H1 (cell line): Measurements from ENCODE around the gene FGGY. TPM values are rescaled to one million over a fixed set of nuclear protein-coding genes. Genes with fewer than 3 reads are reported as not detected.
A peak's percentile ranks its signal among the peaks of the same experiment; 100 is the strongest.

Experiments used
- CTCF ChIA-PET: fragments of 300-600 bp; sonication (Branson Sonifier 250); formaldehyde crosslinking; loops from one replicate; lab custom pipeline; 2021; ENCODE audit not compliant: partially characterized antibody; lab: Charles Lee
- POLR2A ChIA-PET: fragments of 300-600 bp; sonication (Branson Sonifier 250); formaldehyde crosslinking; loops from one replicate; lab custom pipeline; 2021; ENCODE audit warnings: inconsistent platforms; ENCODE audit not compliant: partially characterized antibody; lab: Charles Lee
- DNase-seq, 2 experiments: peaks; one replicate each; pipeline versions ENCODE4 v3.0.0 to v3.0.0-alpha.2; 2010 to 2022; ENCODE audit warnings: low spot score in 2 of 2, low read depth in 1 of 2, mixed read lengths in 1 of 2
- FAIRE-seq: peaks from 2 replicates; lab custom pipeline; 2011; peaks lifted over from hg19 to GRCh38; lab: Jason Lieb, UNC
- H2AFZ ChIP-seq: 2 replicates; pipeline ENCODE4 v1.8.1; 2012; ENCODE audit warnings: low read length, inconsistent platforms
- H2AK5ac ChIP-seq: 2 replicates; pipeline ENCODE4 v1.6.1; 2013; ENCODE audit warnings: low read depth, low read length
- H2BK120ac ChIP-seq: replicated peaks from 2 replicates; pipeline ENCODE3; 2013; ENCODE audit warnings: low read depth, low read length, inconsistent platforms
- H2BK12ac ChIP-seq: 2 replicates; pipeline ENCODE4 v1.6.1; 2013; ENCODE audit warnings: low read depth, low read length
- H2BK15ac ChIP-seq: 2 replicates; pipeline ENCODE4 v1.6.1; 2013; ENCODE audit warnings: low read length
- H2BK20ac ChIP-seq: 2 replicates; pipeline ENCODE4 v1.6.1; 2013; ENCODE audit warnings: low read length
- H2BK5ac ChIP-seq: 2 replicates; pipeline ENCODE4 v1.6.1; 2013; ENCODE audit warnings: low read depth, low read length
- H3K14ac ChIP-seq: 2 replicates; pipeline ENCODE4 v1.6.1; 2013; ENCODE audit warnings: inconsistent platforms; ENCODE audit not compliant: insufficient read length
- H3K18ac ChIP-seq: 2 replicates; pipeline ENCODE4 v1.6.1; 2013; ENCODE audit warnings: low read length; ENCODE audit errors: extremely low read depth
- H3K23ac ChIP-seq: 2 replicates; pipeline ENCODE4 v1.6.1; 2013; ENCODE audit warnings: inconsistent platforms; ENCODE audit not compliant: insufficient read length
- H3K23me2 ChIP-seq: 2 replicates; pipeline ENCODE4 v1.6.1; 2013; ENCODE audit warnings: low read depth, low read length
- H3K27ac ChIP-seq: 2 replicates; pipeline ENCODE4 v1.6.1; 2011; ENCODE audit warnings: low read depth, low read length, inconsistent platforms
- H3K27me3 ChIP-seq, 4 experiments: replicated peaks in 1 of 4; 1 replicate in 1 of 4; 2 replicates in 3 of 4; pipeline versions ENCODE4 v1.6.1 to v1.8.1; 2011 to 2013; ENCODE audit warnings: low read length in 3 of 4, mild to moderate bottlenecking in 3 of 4, inconsistent platforms in 2 of 4, mixed read lengths in 2 of 4, moderate library complexity in 1 of 4; ENCODE audit not compliant: control insufficient read depth in 3 of 4, insufficient read depth in 3 of 4; ENCODE audit errors: extremely low read depth in 1 of 4
- H3K36me3 ChIP-seq, 4 experiments: 2 replicates each; pipeline versions ENCODE4 v1.6.1 to v1.8.1; 2011 to 2013; ENCODE audit warnings: mild to moderate bottlenecking in 4 of 4, low read length in 3 of 4, moderate library complexity in 2 of 4, control low read depth in 1 of 4, inconsistent platforms in 1 of 4; ENCODE audit not compliant: insufficient read depth in 4 of 4, control insufficient read depth in 2 of 4
- H3K4ac ChIP-seq: replicated peaks from 2 replicates; pipeline ENCODE3; 2013; ENCODE audit warnings: low read length, low read depth, mixed read lengths, inconsistent platforms; ENCODE audit not compliant: insufficient read length
- H3K4me1 ChIP-seq, 4 experiments: replicated peaks in 1 of 4; 1 replicate in 1 of 4; 2 replicates in 3 of 4; pipeline versions ENCODE4 v1.6.1 to v1.8.1; 2011 to 2013; ENCODE audit warnings: low read length in 3 of 4, inconsistent platforms in 2 of 4, mixed read lengths in 1 of 4; ENCODE audit not compliant: insufficient read depth in 4 of 4, control insufficient read depth in 3 of 4
- H3K4me2 ChIP-seq, 2 experiments: 2 replicates each; pipeline versions ENCODE4 v1.6.1 to v1.8.1; 2011 to 2013; ENCODE audit warnings: low read depth in 2 of 2, low read length in 2 of 2, control low read depth in 1 of 2, inconsistent platforms in 1 of 2, mild to moderate bottlenecking in 1 of 2; ENCODE audit not compliant: insufficient read depth in 1 of 2
- H3K4me3 ChIP-seq, 4 experiments: fragments of 200-600, 300-600 bp in 1 of 4; sonication (generic), shearing (Covaris generic), sonication (Bioruptor Twin) in 1 of 4; 2 replicates each; pipeline versions ENCODE4 v1.5.1 to v1.8.1; 2011 to 2016; ENCODE audit warnings: low read length in 4 of 4, low read depth in 3 of 4, control low read depth in 2 of 4, inconsistent platforms in 2 of 4, mild to moderate bottlenecking in 2 of 4, mixed read lengths in 1 of 4, moderate library complexity in 1 of 4; ENCODE audit not compliant: insufficient read depth in 2 of 4; ENCODE audit errors: extremely low read depth in 1 of 4
- H3K56ac ChIP-seq: replicated peaks from 2 replicates; pipeline ENCODE3; 2013; ENCODE audit warnings: low read depth, mild to moderate bottlenecking, mixed read lengths, low read length, inconsistent platforms; ENCODE audit not compliant: insufficient read length
- H3K79me1 ChIP-seq: 2 replicates; pipeline ENCODE4 v1.6.1; 2013; ENCODE audit warnings: low read depth, low read length, control low read depth
- H3K79me2 ChIP-seq, 2 experiments: 2 replicates each; pipeline versions ENCODE4 v1.6.1 to v1.8.1; 2012 to 2013; ENCODE audit warnings: low read length in 2 of 2, mild to moderate bottlenecking in 2 of 2, inconsistent platforms in 1 of 2; ENCODE audit not compliant: insufficient read depth in 2 of 2, control insufficient read depth in 1 of 2
- H3K9ac ChIP-seq, 4 experiments: replicated peaks in 1 of 4; 1 replicate in 1 of 4; 2 replicates in 3 of 4; pipeline versions ENCODE4 v1.6.1 to v1.8.1; 2011 to 2013; ENCODE audit warnings: low read depth in 3 of 4, low read length in 3 of 4, control low read depth in 2 of 4, mild to moderate bottlenecking in 2 of 4, moderate library complexity in 2 of 4, inconsistent platforms in 1 of 4; ENCODE audit errors: extremely low read depth in 1 of 4
- H3K9me3 ChIP-seq, 2 experiments: 2 replicates each; pipeline versions ENCODE4 v1.6.1 to v1.8.1; 2012 to 2013; ENCODE audit warnings: mild to moderate bottlenecking in 2 of 2, moderate library complexity in 2 of 2, control low read depth in 1 of 2, inconsistent platforms in 1 of 2, low read depth in 1 of 2, low read length in 1 of 2, mixed read lengths in 1 of 2; ENCODE audit not compliant: insufficient read depth in 2 of 2
- H4K20me1 ChIP-seq, 2 experiments: replicated peaks in 1 of 2; 2 replicates each; pipeline versions ENCODE3 to v1.8.1; 2011 to 2013; ENCODE audit warnings: inconsistent platforms in 2 of 2, low read length in 2 of 2, mild to moderate bottlenecking in 1 of 2; ENCODE audit not compliant: insufficient read depth in 2 of 2, control insufficient read depth in 1 of 2
- H4K5ac ChIP-seq: 2 replicates; pipeline ENCODE4 v1.6.1; 2013; ENCODE audit warnings: low read length, low read depth, mixed read lengths, inconsistent platforms; ENCODE audit not compliant: insufficient read length
- H4K8ac ChIP-seq: 2 replicates; pipeline ENCODE4 v1.8.0; 2013; ENCODE audit warnings: mild to moderate bottlenecking, moderate library complexity, low read length, inconsistent platforms; ENCODE audit not compliant: insufficient read depth; ENCODE audit errors: extremely low read depth
- H4K91ac ChIP-seq: replicated peaks from 2 replicates; pipeline ENCODE3; 2013; ENCODE audit warnings: low read length, mixed read lengths, inconsistent platforms; ENCODE audit not compliant: insufficient read length
- ASH2L ChIP-seq: fragments of 200-600, 300-600 bp; sonication (generic); IDR thresholded peaks from one replicate; pipeline ENCODE4 v1.7.1; 2017; ENCODE audit warnings: low read length
- CBX8 ChIP-seq: fragments of 300-800, 300-1000 bp; sonication (generic); IDR thresholded peaks from 2 replicates; pipeline ENCODE4 v1.7.1; 2016; ENCODE audit warnings: low read depth, low read length, borderline replicate concordance
- CHD2 ChIP-seq: IDR thresholded peaks from 2 replicates; pipeline ENCODE4 v1.6.1; 2012; ENCODE audit warnings: low read length, improper control_type of control experiment
- EP300 ChIP-seq, 2 experiments: IDR thresholded peaks; 1 replicate in 1 of 2; 2 replicates in 1 of 2; pipeline ENCODE4 v1.6.1; 2011 to 2012; ENCODE audit warnings: low read depth in 2 of 2, low read length in 2 of 2, mild to moderate bottlenecking in 2 of 2, borderline replicate concordance in 1 of 2, inconsistent platforms in 1 of 2, moderate library complexity in 1 of 2
- EZH2 ChIP-seq: fragments of 200-600 bp; sonication (generic); IDR thresholded peaks from 2 replicates; pipeline ENCODE4 v1.7.1; 2012; ENCODE audit warnings: low read depth, mild to moderate bottlenecking, moderate library complexity, low read length, inconsistent platforms; ENCODE audit not compliant: severe bottlenecking
- FOSL1 ChIP-seq: IDR thresholded peaks from 2 replicates; pipeline ENCODE4 v1.6.1; 2011; ENCODE audit warnings: mild to moderate bottlenecking, low read depth, low read length, moderate library complexity; ENCODE audit not compliant: insufficient read depth
- KDM5A ChIP-seq: fragments of 200-600 bp; IDR thresholded peaks from 2 replicates; pipeline ENCODE4 v1.7.1; 2012; ENCODE audit warnings: mild to moderate bottlenecking, low read length, inconsistent platforms, mixed read lengths
- NRF1 ChIP-seq: IDR thresholded peaks from 2 replicates; pipeline ENCODE4 v1.6.1; 2011; ENCODE audit warnings: mild to moderate bottlenecking, low read depth, low read length, improper control_type of control experiment
- PHF8 ChIP-seq: fragments of 200-600 bp; sonication (generic); conservative IDR thresholded peaks from 2 replicates; pipeline ENCODE4 v1.7.1; 2012; ENCODE audit warnings: low read depth, mild to moderate bottlenecking, inconsistent platforms, low read length, moderate library complexity
- POLR2A ChIP-seq, 2 experiments: IDR thresholded peaks; 1 replicate in 1 of 2; 2 replicates in 1 of 2; pipeline ENCODE4 v1.6.1; 2011; ENCODE audit warnings: low read depth in 2 of 2, low read length in 2 of 2, mild to moderate bottlenecking in 2 of 2; ENCODE audit errors: control extremely low read depth in 1 of 2
- RBBP5 ChIP-seq: IDR thresholded peaks from 2 replicates; pipeline ENCODE4 v1.7.1; 2012; ENCODE audit warnings: low read depth, mild to moderate bottlenecking, inconsistent platforms, low read length, moderate library complexity, borderline replicate concordance
- SAP30 ChIP-seq: fragments of 300-600 bp; sonication (generic); IDR thresholded peaks from 2 replicates; pipeline ENCODE4 v1.7.1; 2012; ENCODE audit warnings: low read length, moderate library complexity, mild to moderate bottlenecking, inconsistent platforms; ENCODE audit not compliant: insufficient read depth, insufficient replicate concordance
- YY1 ChIP-seq: IDR thresholded peaks from 2 replicates; pipeline ENCODE4 v1.6.1; 2011; ENCODE audit warnings: low read depth, mild to moderate bottlenecking, low read length
- WGBS, 2 experiments: shearing (Covaris generic) in 1 of 2; methylation state at CpG; one replicate each; pipeline versions ENCODE4 v1.1.6 to v1.1.7; 2013 to 2015; ENCODE audit warnings: low lambda C conversion rate in 2 of 2, mixed read lengths in 2 of 2, inconsistent platforms in 1 of 2, low coverage in 1 of 2, missing lambda C conversion rate in 1 of 2; ENCODE audit not compliant: insufficient replicate concordance in 2 of 2, insufficient coverage in 1 of 2, insufficient read length in 1 of 2; ENCODE audit errors: extremely low coverage in 1 of 2, missing lambda C conversion rate in 1 of 2; 5-methylcytosine and 5-hydroxymethylcytosine counted together
- polyA plus RNA-seq, 7 experiments: library from polyadenylated mRNA; depleted of rRNA in 3 of 7; stranded (reverse) in 5 of 7; unstranded in 2 of 7; fragments of >200 nt in 5 of 7; fragments of 200-250 nt in 2 of 7; gene quantifications; 1 replicate in 5 of 7; 2 replicates in 1 of 7; 4 replicates in 1 of 7; pipeline versions ENCODE4 v1.2.1 to v1.2.3, GENCODE V29; 2011 to 2013; ENCODE audit warnings: missing spikeins in 2 of 7, mixed read lengths in 2 of 7
- total RNA-seq: library from RNA; stranded (reverse); fragmentation: NEBNext Ultra II Directional; extraction: Animal tissue kit (Norgen Biotek cat#: 25700); gene quantifications from 2 replicates; pipeline ENCODE4 v1.2.1, GENCODE V29; 2021
- TF ChIP-seq, protein P1 (sequence below): IDR thresholded peaks from 2 replicates; pipeline ENCODE4 v1.6.1; 2012; ENCODE audit warnings: inconsistent platforms

FGGY gene
- total and polyA plus RNA-seq, 2 of the 8 experiments (the other 6 are each of a cell fraction or from before 2014, with no cell fraction given) = 10.3 to 12.5 TPM

DNA sequence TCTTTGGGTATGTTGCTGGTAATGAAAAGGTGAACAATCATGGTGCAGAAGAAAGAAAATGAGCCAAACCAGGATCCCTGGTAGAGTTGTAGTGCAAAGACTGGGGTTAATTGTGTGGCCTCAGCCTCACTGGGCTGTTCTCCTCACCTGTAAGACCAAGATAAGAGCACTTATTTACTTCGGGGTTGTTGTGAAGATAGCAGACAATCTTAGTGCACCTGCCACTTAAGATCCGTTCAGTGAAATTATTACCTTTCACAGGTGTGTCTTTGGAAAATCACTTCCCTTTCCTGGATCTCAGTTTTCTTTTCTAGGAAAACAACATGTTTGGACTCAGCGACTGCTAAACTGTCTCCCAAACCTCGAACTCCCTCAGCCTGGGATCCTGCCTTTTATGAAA is 1.3 kb upstream of the FGGY start:
- H3K9ac ChIP-seq = no peak overlapping the region
- no peaks in the 10 kb centered on the region for H3K27me3 ChIP-seq
- peak overlapping the region; percentile 52 to 64 for H3K4me2 ChIP-seq
- H4K20me1 ChIP-seq = no peaks in the 10 kb centered on the region
- DNase-seq = no peak
- H3K14ac ChIP-seq = no peak overlapping the region
- H2AFZ ChIP-seq = peak overlapping the region; percentile 28; the same call in 1 of the 2 replicates
- POLR2A ChIA-PET = interaction anchor here (1.8 kb wide), 1 partner anchor 512 kb away, joined by 5 read pairs; the partner anchor contains the start of gene JUN
- no peak overlapping the region for H2BK15ac ChIP-seq
- H2BK20ac ChIP-seq = no peak overlapping the region
- no peak overlapping the region for H2BK5ac ChIP-seq
- FAIRE-seq = no peak
- 71% methylated on average over 4 of the region's 4 CpGs; no CpG with 5 or more reads in 1 of the 2 experiments for WGBS, 2 experiments
- H3K23me2 ChIP-seq = peaks cover 6% of the 10 kb centered on the region
- no peak overlapping the region for H3K56ac ChIP-seq
- CTCF ChIA-PET = no interaction called here
- H3K23ac ChIP-seq = no peak overlapping the region
- no peak overlapping the region for H2BK120ac ChIP-seq
- peaks cover 0 to 7% (median 3%) of the 10 kb centered on the region in 4 experiments; a peak in 4 of 7 replicates for H3K4me1 ChIP-seq
- H3K4ac ChIP-seq = no peak overlapping the region
- no peak overlapping the region for H4K91ac ChIP-seq
- H2AK5ac ChIP-seq = no peak overlapping the region
- no peaks in the 10 kb centered on the region; the same call in 1 of the 2 replicates for H3K79me1 ChIP-seq
- H4K5ac ChIP-seq = no peak overlapping the region
- H4K8ac ChIP-seq = no peak overlapping the region
- peak overlapping the region; percentile 22 to 66 (median 46); a peak in 5 of 8 replicates for H3K4me3 ChIP-seq
- H3K36me3 ChIP-seq = no peaks in the 10 kb centered on the region
- no peaks in the 10 kb centered on the region for H3K79me2 ChIP-seq
- H3K18ac ChIP-seq = no peak overlapping the region
- no peak overlapping the region for H3K27ac ChIP-seq
- H2BK12ac ChIP-seq = no peak overlapping the region
- H3K9me3 ChIP-seq = no peaks in the 10 kb centered on the region
- TF ChIP-seq KDM5A = no peak
- no peak for TF ChIP-seq CHD2
- TF ChIP-seq CBX8 = no peak
- no peak for TF ChIP-seq FOSL1
- no peak for TF ChIP-seq YY1
- no peak for TF ChIP-seq EP300 (IDR thresholded peaks at IDR 0.05; ENCODE audit: borderline replicate concordance in 1 of 2, low read depth in 2 of 2, low read length in 2 of 2)
- no peak for TF ChIP-seq POLR2A (IDR thresholded peaks at IDR 0.05; ENCODE audit: control extremely low read depth in 1 of 2, low read depth in 2 of 2, low read length in 2 of 2)
- no peak for TF ChIP-seq RBBP5
- no peak for TF ChIP-seq ASH2L
- no peak for TF ChIP-seq PHF8
- TF ChIP-seq, protein P1, sequence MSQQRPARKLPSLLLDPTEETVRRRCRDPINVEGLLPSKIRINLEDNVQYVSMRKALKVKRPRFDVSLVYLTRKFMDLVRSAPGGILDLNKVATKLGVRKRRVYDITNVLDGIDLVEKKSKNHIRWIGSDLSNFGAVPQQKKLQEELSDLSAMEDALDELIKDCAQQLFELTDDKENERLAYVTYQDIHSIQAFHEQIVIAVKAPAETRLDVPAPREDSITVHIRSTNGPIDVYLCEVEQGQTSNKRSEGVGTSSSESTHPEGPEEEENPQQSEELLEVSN = no peak
- TF ChIP-seq EZH2 = no peak
- no peak for TF ChIP-seq SAP30
- no peak for TF ChIP-seq NRF1
